GM12892 (cell line): ENCODE results near the gene CPPED1.

ENCODE experiments used
- POLR2A ChIP-seq: IDR thresholded peaks from 2 replicates; pipeline ENCODE4 v1.6.1; 2011; ENCODE audit warnings: low read depth, low read length, control low read depth
- POLR2AphosphoS5 ChIP-seq: IDR thresholded peaks from 2 replicates; pipeline ENCODE4 v1.6.1; 2011; ENCODE audit warnings: low read depth, low read length, control low read depth

- TF ChIP-seq POLR2A = no peak
- no peak for TF ChIP-seq POLR2AphosphoS5
Measured at GRCh38 chr16:12754824-12755543, 48.7 kb downstream of the CPPED1 start.
